8988T (cell line): ENCODE measurements around the gene VGLL3.
"Not testable (repeated sequence)": the region's sequence is repeated elsewhere in the genome, so short reads cannot be mapped to it uniquely, and the experiment has no call there.

Experiments
- DNase-seq: peaks from one replicate; pipeline ENCODE4 v3.0.0; 2011

VGLL3 gene

GRCh38 chr3:86988235-86988634 lies 2.7 kb downstream of the VGLL3 start:
- DNase-seq, result no peak

GRCh38 chr3:86987421-86987715 lies 3.6 kb downstream of the VGLL3 start:
- DNase-seq, result no peak

- no peak for DNase-seq
Observed at GRCh38 chr3:86986671-86987420, 4.1 kb downstream of the VGLL3 start.

GRCh38 chr3:86985181-86985826 lies 5.6 kb downstream of the VGLL3 start:
- no peak for DNase-seq

GRCh38 chr3:86984271-86984670 lies 6.7 kb downstream of the VGLL3 start:
- no peak for DNase-seq

GRCh38 chr3:86982883-86983282 lies 8.1 kb downstream of the VGLL3 start:
- no peak for DNase-seq

- no peak for DNase-seq
Observed at GRCh38 chr3:86978111-86978551, 12.8 kb downstream of the VGLL3 start.

GRCh38 chr3:86976219-86976618 lies 14.7 kb downstream of the VGLL3 start:
- no peak for DNase-seq

GRCh38 chr3:86974177-86974576 lies 16.8 kb downstream of the VGLL3 start:
- not testable (repeated sequence) for DNase-seq

GRCh38 chr3:86973440-86973839 lies 17.5 kb downstream of the VGLL3 start:
- no peak for DNase-seq

- DNase-seq, result no peak
Observed at GRCh38 chr3:86969500-86970189, 21.3 kb downstream of the VGLL3 start.

- no peak for DNase-seq
Observed at GRCh38 chr3:86968244-86968932, 22.6 kb downstream of the VGLL3 start.

- no peak for DNase-seq
Observed at GRCh38 chr3:86967062-86967461, 23.9 kb downstream of the VGLL3 start.

- DNase-seq, result no peak
Observed at GRCh38 chr3:86965166-86965565, 25.8 kb downstream of the VGLL3 start.

- no peak for DNase-seq
Observed at GRCh38 chr3:86963611-86964010, 27.3 kb downstream of the VGLL3 start.

- DNase-seq, result no peak
Observed at GRCh38 chr3:86961297-86961696, 29.7 kb downstream of the VGLL3 start.

GRCh38 chr3:86960550-86960949 lies 30.4 kb downstream of the VGLL3 start:
- no peak for DNase-seq

- no peak for DNase-seq
Observed at GRCh38 chr3:86958534-86958933, 32.4 kb downstream of the VGLL3 start.

GRCh38 chr3:86954747-86955146 lies 36.2 kb downstream of the VGLL3 start:
- DNase-seq, result no peak

- no peak for DNase-seq
Observed at GRCh38 chr3:86954226-86954625, 36.7 kb downstream of the VGLL3 start.

GRCh38 chr3:86951322-86951721 lies 39.6 kb downstream of the VGLL3 start:
- DNase-seq, result no peak

GRCh38 chr3:86950717-86951116 lies 40.2 kb downstream of the VGLL3 start:
- DNase-seq, result no peak

GRCh38 chr3:86949850-86950249 lies 41.1 kb downstream of the VGLL3 start:
- DNase-seq, result no peak

GRCh38 chr3:86948822-86949221 lies 42.1 kb downstream of the VGLL3 start:
- DNase-seq, result no peak
